Large intestine (tissue), 3 donors: Measurements from ENCODE around the gene KIRREL3. TPM values are rescaled to one million over a fixed set of nuclear protein-coding genes. Genes with fewer than 3 reads are reported as not detected.

Experiments used
- DNase-seq, 2 donors: peaks; one replicate each; pipeline versions ENCODE4 v3.0.0 to v3.0.0-alpha.2; 2013
- H3K27ac ChIP-seq: one replicate; pipeline ENCODE4 v1.5.1; 2013; ENCODE audit warnings: low read length
- H3K27me3 ChIP-seq: 2 replicates; pipeline ENCODE4 v1.6.1; 2013; ENCODE audit warnings: low read length; ENCODE audit not compliant: control insufficient read depth, insufficient read depth
- H3K36me3 ChIP-seq: 2 replicates; pipeline ENCODE4 v1.6.1; 2013; ENCODE audit warnings: low read length; ENCODE audit not compliant: control insufficient read depth, insufficient read depth
- H3K4me1 ChIP-seq: one replicate; pipeline ENCODE4 v1.6.1; 2013; ENCODE audit warnings: low read length; ENCODE audit not compliant: control insufficient read depth, insufficient read depth
- H3K4me3 ChIP-seq: one replicate; pipeline ENCODE4 v1.5.1; 2013; ENCODE audit warnings: low read length
- H3K9me3 ChIP-seq: one replicate; pipeline ENCODE4 v1.6.1; 2013; ENCODE audit warnings: mild to moderate bottlenecking, low read depth, low read length, moderate library complexity; ENCODE audit not compliant: control insufficient read depth
- WGBS: methylation state at CpG from one replicate; pipeline ENCODE4 v1.1.5; 2013; ENCODE audit warnings: low lambda C conversion rate; ENCODE audit not compliant: insufficient coverage; 5-methylcytosine and 5-hydroxymethylcytosine counted together
- polyA plus RNA-seq: library from polyadenylated mRNA; unstranded; fragments of 120-200 nt; gene quantifications from one replicate; pipeline ENCODE4 v1.2.1, GENCODE V29; 2013

The KIRREL3 gene
- polyA plus RNA-seq, 1 donor: 0.96 TPM

- peaks cover 19% of the 10 kb centered on the region for H3K4me1 ChIP-seq
- H3K27me3 ChIP-seq: no peaks in the 10 kb centered on the region
- peak overlapping the region; percentile 75 for H3K27ac ChIP-seq
- no peaks in the 10 kb centered on the region for H3K9me3 ChIP-seq
- H3K36me3 ChIP-seq: peaks cover 6% of the 10 kb centered on the region
- DNase-seq: peak; percentile 81 to 84
- no CpG with 5 or more reads among the region's 52 CpGs for WGBS
- H3K4me3 ChIP-seq: no peak overlapping the region
Measured at GRCh38 chr11:126416542-126417090, 584.0 kb downstream of the KIRREL3 start.

- no peaks in the 10 kb centered on the region for H3K27me3 ChIP-seq
- H3K9me3 ChIP-seq: no peaks in the 10 kb centered on the region
- peak overlapping the region; percentile 75 for H3K27ac ChIP-seq
- no CpG with 5 or more reads among the region's 19 CpGs for WGBS
- H3K4me3 ChIP-seq: no peak overlapping the region
- H3K36me3 ChIP-seq: peaks cover 9% of the 10 kb centered on the region
- H3K4me1 ChIP-seq: peaks cover 19% of the 10 kb centered on the region
- peak; percentile 54 to 63 for DNase-seq
Measured at GRCh38 chr11:126415669-126416420, 584.7 kb downstream of the KIRREL3 start.

- no peaks in the 10 kb centered on the region for H3K27me3 ChIP-seq
- peak; percentile 58 to 62 for DNase-seq
- 60% methylated on average over 2 of the region's 7 CpGs for WGBS
- H3K27ac ChIP-seq: peak overlapping the region; percentile 75
- H3K4me1 ChIP-seq: peaks cover 19% of the 10 kb centered on the region
- no peak overlapping the region for H3K4me3 ChIP-seq
- peaks cover 13% of the 10 kb centered on the region for H3K36me3 ChIP-seq
- H3K9me3 ChIP-seq: no peaks in the 10 kb centered on the region
Measured at GRCh38 chr11:126415128-126415527, 585.4 kb downstream of the KIRREL3 start.

GRCh38 chr11:126414615-126415014 is 586.0 kb downstream of the KIRREL3 start:
- Histone ChIP-seq H3K36me3 (peaks cover 13% of the 10 kb centered on the region), H3K27ac (peak overlapping the region; percentile 75), H3K4me3 (no peak overlapping the region), H3K9me3 (no peaks in the 10 kb centered on the region), H3K27me3 (no peaks in the 10 kb centered on the region), H3K4me1 (peaks cover 19% of the 10 kb centered on the region)
- WGBS: no CpG with 5 or more reads among the region's 5 CpGs
- no peak for DNase-seq

- H3K36me3 ChIP-seq: peaks cover 19% of the 10 kb centered on the region
- no peaks in the 10 kb centered on the region for H3K9me3 ChIP-seq
- WGBS: no CpG with 5 or more reads among the region's 9 CpGs
- no peaks in the 10 kb centered on the region for H3K27me3 ChIP-seq
- H3K4me1 ChIP-seq: peaks cover 19% of the 10 kb centered on the region
- H3K4me3 ChIP-seq: no peak overlapping the region
- H3K27ac ChIP-seq: no peak overlapping the region
- DNase-seq: no peak
Measured at GRCh38 chr11:126413843-126414405, 586.6 kb downstream of the KIRREL3 start.

GRCh38 chr11:126413426-126413825 is 587.1 kb downstream of the KIRREL3 start:
- Histone ChIP-seq H3K4me3 (no peak overlapping the region), H3K27ac (no peak overlapping the region), H3K27me3 (no peaks in the 10 kb centered on the region), H3K4me1 (peaks cover 19% of the 10 kb centered on the region), H3K9me3 (no peaks in the 10 kb centered on the region), H3K36me3 (peaks cover 22% of the 10 kb centered on the region)
- DNase-seq: no peak
- WGBS: no CpG with 5 or more reads among the region's 11 CpGs

GRCh38 chr11:126411971-126412381 is 588.6 kb downstream of the KIRREL3 start:
- no peak for DNase-seq
- WGBS: 79% methylated on average over 2 of the region's 6 CpGs
- H3K27me3 ChIP-seq: no peaks in the 10 kb centered on the region
- H3K4me3 ChIP-seq: no peak overlapping the region
- no peak overlapping the region for H3K27ac ChIP-seq
- H3K9me3 ChIP-seq: no peaks in the 10 kb centered on the region
- peaks cover 34% of the 10 kb centered on the region for H3K36me3 ChIP-seq
- H3K4me1 ChIP-seq: peaks cover 18% of the 10 kb centered on the region

- peaks cover 34% of the 10 kb centered on the region for H3K36me3 ChIP-seq
- H3K9me3 ChIP-seq: no peaks in the 10 kb centered on the region
- no peak overlapping the region for H3K27ac ChIP-seq
- no peaks in the 10 kb centered on the region for H3K27me3 ChIP-seq
- no peak overlapping the region for H3K4me3 ChIP-seq
- H3K4me1 ChIP-seq: peaks cover 8% of the 10 kb centered on the region
- no peak for DNase-seq
- WGBS: no CpG with 5 or more reads among the region's 6 CpGs
Measured at GRCh38 chr11:126410649-126411048, 589.9 kb downstream of the KIRREL3 start.

GRCh38 chr11:126409620-126409985 is 591.0 kb downstream of the KIRREL3 start:
- DNase-seq: no peak
- Histone ChIP-seq H3K9me3 (no peaks in the 10 kb centered on the region), H3K27me3 (no peaks in the 10 kb centered on the region), H3K4me3 (no peak overlapping the region), H3K27ac (no peak overlapping the region), H3K36me3 (peaks cover 34% of the 10 kb centered on the region), H3K4me1 (peaks cover under 1% of the 10 kb centered on the region)
- no CpG with 5 or more reads among the region's 3 CpGs for WGBS

GRCh38 chr11:126408901-126409619 is 591.5 kb downstream of the KIRREL3 start:
- Histone ChIP-seq H3K36me3 (peaks cover 34% of the 10 kb centered on the region), H3K27ac (no peak overlapping the region), H3K4me3 (no peak overlapping the region), H3K4me1 (no peaks in the 10 kb centered on the region), H3K9me3 (no peaks in the 10 kb centered on the region), H3K27me3 (no peaks in the 10 kb centered on the region)
- no peak for DNase-seq
- WGBS: no CpG with 5 or more reads among the region's 12 CpGs
